ENCODE results near the gene KDM1B.
"Not testable (repeated sequence)": the region's sequence is repeated elsewhere in the genome, so short reads cannot be mapped to it uniquely, and the experiment has no call there.

Gene KDM1B

GRCh38 chr6:18151801-18152200 is 3.4 kb upstream of the KDM1B start:
- DNase-seq (ENCODE audit: low read depth in 2 of 2) = no peak

GRCh38 chr6:18153311-18153703 is 1.9 kb upstream of the KDM1B start:
- no peak for DNase-seq (ENCODE audit: low read depth in 2 of 2)

GRCh38 chr6:18154507-18155149 is 594 bp upstream of the KDM1B start, which contains the start of gene TPMT:
Gene TPMT, minus strand, starts transcription at chr6:18155077. Its CDS starts 5,950 bp downstream, at chr6:18149127.
- no peak for DNase-seq (ENCODE audit: low read depth in 2 of 2)

GRCh38 chr6:18155864-18156421 is 721 bp downstream of the KDM1B start:
- DNase-seq (ENCODE audit: low read depth in 2 of 2) = peak; percentile 13 to 45

- DNase-seq (ENCODE audit: low read depth in 2 of 2) = no peak
These were observed 5.7 kb downstream of the KDM1B start for GRCh38 chr6:18160911-18161310.

- DNase-seq (ENCODE audit: low read depth in 2 of 2) = no peak
These were observed 6.2 kb downstream of the KDM1B start for GRCh38 chr6:18161431-18161830.

GRCh38 chr6:18162401-18162800 is 7.2 kb downstream of the KDM1B start:
- DNase-seq (ENCODE audit: low read depth in 2 of 2) = no peak

GRCh38 chr6:18165751-18166150 is 10.5 kb downstream of the KDM1B start:
- no peak for DNase-seq (ENCODE audit: low read depth in 2 of 2)

GRCh38 chr6:18166312-18167036 is 11.3 kb downstream of the KDM1B start:
- no peak for DNase-seq (ENCODE audit: low read depth in 2 of 2)

- DNase-seq (ENCODE audit: low read depth in 2 of 2) = no peak
These were observed 13.0 kb downstream of the KDM1B start for GRCh38 chr6:18168264-18168663.

GRCh38 chr6:18171871-18172270 is 16.6 kb downstream of the KDM1B start:
- DNase-seq (ENCODE audit: low read depth in 2 of 2) = no peak

- DNase-seq (ENCODE audit: low read depth in 2 of 2) = not testable (repeated sequence)
These were observed 21.0 kb downstream of the KDM1B start for GRCh38 chr6:18176198-18176597.

GRCh38 chr6:18177286-18177965 is 22.2 kb downstream of the KDM1B start:
- no peak for DNase-seq (ENCODE audit: low read depth in 2 of 2)

GRCh38 chr6:18178960-18179615 is 23.9 kb downstream of the KDM1B start:
- no peak for DNase-seq (ENCODE audit: low read depth in 2 of 2)

GRCh38 chr6:18179770-18180356 is 24.6 kb downstream of the KDM1B start:
- no peak for DNase-seq (ENCODE audit: low read depth in 2 of 2)

GRCh38 chr6:18182568-18182967 is 27.3 kb downstream of the KDM1B start:
- DNase-seq (ENCODE audit: low read depth in 2 of 2) = no peak

- no peak for DNase-seq (ENCODE audit: low read depth in 2 of 2)
These were observed 28.5 kb downstream of the KDM1B start for GRCh38 chr6:18183766-18184165.

- DNase-seq (ENCODE audit: low read depth in 2 of 2) = no peak
These were observed 30.4 kb downstream of the KDM1B start for GRCh38 chr6:18185624-18186023.

GRCh38 chr6:18186033-18186432 is 30.8 kb downstream of the KDM1B start:
- DNase-seq (ENCODE audit: low read depth in 2 of 2) = no peak

- no peak for DNase-seq (ENCODE audit: low read depth in 2 of 2)
These were observed 31.5 kb downstream of the KDM1B start for GRCh38 chr6:18186540-18187250.

GRCh38 chr6:18187701-18188100 is 32.5 kb downstream of the KDM1B start:
- DNase-seq (ENCODE audit: low read depth in 2 of 2) = no peak

Measured in stimulated activated CD4-positive, alpha-beta T cell treated with anti-CD3 and anti-CD28 coated beads, Interleukin-12 subunit alpha, Interleukin-12 subunit beta, amount 100 ng/mL, for 24 hours (primary cell).